Measurements from ENCODE around the gene KDM4B. TPM values are rescaled to one million over a fixed set of nuclear protein-coding genes. Genes with fewer than 3 reads are reported as not detected.

KDM4B gene
- total RNA-seq, 1 experiment from 2014 or later, result 35.9 TPM

GRCh38 chr19:5070930-5071329, 102.0 kb downstream of the KDM4B start:
- no peaks in the 10 kb centered on the region for H3K79me2 ChIP-seq (ENCODE audit: insufficient read depth, low read length)
- BruUV-seq (replicated peaks), result no TSS peak
- CTCF ChIA-PET, result no interaction called here
- no peaks in the 10 kb centered on the region for H3K9me3 ChIP-seq (ENCODE audit: control insufficient read depth in 1 of 2, insufficient read depth in 1 of 2, low read depth in 1 of 2, low read length in 2 of 2)
- H3K4me2 ChIP-seq (ENCODE audit: low read length), result no peak overlapping the region
- H3K27ac ChIP-seq (ENCODE audit: low read depth, low read length), result no peak overlapping the region
- no peaks in the 10 kb centered on the region for H4K20me1 ChIP-seq (ENCODE audit: insufficient read depth)
- H3K4me1 ChIP-seq (ENCODE audit: control insufficient read depth in 1 of 2, insufficient read depth in 2 of 2, low read length in 2 of 2), result no peaks in the 10 kb centered on the region
- ATAC-seq (no peak), DNase-seq (ENCODE audit: low read depth, low spot score) (no peak)
- H3K36me3 ChIP-seq (ENCODE audit: control insufficient read depth in 1 of 2, insufficient read depth in 2 of 2, low read length in 2 of 2), result peaks cover 0 to 4% of the 10 kb centered on the region in 2 experiments; a peak in 1 of 4 replicates
- no peaks in the 10 kb centered on the region for H3K9me2 ChIP-seq (ENCODE audit: insufficient read depth)
- H3K9ac ChIP-seq (ENCODE audit: low read length), result no peak overlapping the region
- H2AFZ ChIP-seq (ENCODE audit: low read depth, low read length, poor library complexity, severe bottlenecking), result no peak overlapping the region
- TF ChIP-seq MAX (IDR thresholded peaks at IDR 0.05), result no peak
- TF ChIP-seq RAD21 (IDR thresholded peaks at IDR 0.05; ENCODE audit: low read depth), result no peak
- no peak for TF ChIP-seq SIN3A (IDR thresholded peaks at IDR 0.05; ENCODE audit: low read depth)
- no peak for TF ChIP-seq ATF3 (IDR thresholded peaks at IDR 0.05)
- TF ChIP-seq SP1 (IDR thresholded peaks at IDR 0.05; ENCODE audit: low read depth), result no peak
- TF ChIP-seq POLR2A (IDR thresholded peaks at IDR 0.05; ENCODE audit: borderline replicate concordance, extremely low read depth, insufficient read depth, insufficient read length), result no peak
- no peak for TF ChIP-seq ELF1 (IDR thresholded peaks at IDR 0.05; ENCODE audit: borderline replicate concordance, low read depth)
- TF ChIP-seq JUND (IDR thresholded peaks at IDR 0.05), result no peak
- no peak for TF ChIP-seq CBX3 (IDR thresholded peaks at IDR 0.05; ENCODE audit: low read depth)
- TF ChIP-seq YY1 (IDR thresholded peaks at IDR 0.05; ENCODE audit: extremely low read depth, insufficient replicate concordance, low read depth, low read length), result no peak
- TF ChIP-seq TCF7L2 (IDR thresholded peaks at IDR 0.05; ENCODE audit: borderline replicate concordance, extremely low read depth, insufficient read depth, insufficient read length), result no peak
- no peak for TF ChIP-seq ZFX (IDR thresholded peaks at IDR 0.05)
- TF ChIP-seq, protein P1, sequence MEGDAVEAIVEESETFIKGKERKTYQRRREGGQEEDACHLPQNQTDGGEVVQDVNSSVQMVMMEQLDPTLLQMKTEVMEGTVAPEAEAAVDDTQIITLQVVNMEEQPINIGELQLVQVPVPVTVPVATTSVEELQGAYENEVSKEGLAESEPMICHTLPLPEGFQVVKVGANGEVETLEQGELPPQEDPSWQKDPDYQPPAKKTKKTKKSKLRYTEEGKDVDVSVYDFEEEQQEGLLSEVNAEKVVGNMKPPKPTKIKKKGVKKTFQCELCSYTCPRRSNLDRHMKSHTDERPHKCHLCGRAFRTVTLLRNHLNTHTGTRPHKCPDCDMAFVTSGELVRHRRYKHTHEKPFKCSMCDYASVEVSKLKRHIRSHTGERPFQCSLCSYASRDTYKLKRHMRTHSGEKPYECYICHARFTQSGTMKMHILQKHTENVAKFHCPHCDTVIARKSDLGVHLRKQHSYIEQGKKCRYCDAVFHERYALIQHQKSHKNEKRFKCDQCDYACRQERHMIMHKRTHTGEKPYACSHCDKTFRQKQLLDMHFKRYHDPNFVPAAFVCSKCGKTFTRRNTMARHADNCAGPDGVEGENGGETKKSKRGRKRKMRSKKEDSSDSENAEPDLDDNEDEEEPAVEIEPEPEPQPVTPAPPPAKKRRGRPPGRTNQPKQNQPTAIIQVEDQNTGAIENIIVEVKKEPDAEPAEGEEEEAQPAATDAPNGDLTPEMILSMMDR (IDR thresholded peaks at IDR 0.05 in 2 of 3, conservative IDR thresholded peaks at IDR 0.05 in 1 of 3; ENCODE audit: borderline replicate concordance in 1 of 3, insufficient read depth in 1 of 3, low read depth in 2 of 3, low read length in 2 of 3), result no peak
- no peak for TF ChIP-seq CEBPB (IDR thresholded peaks at IDR 0.05; ENCODE audit: low read depth)
- TF ChIP-seq POLR2AphosphoS5 (IDR thresholded peaks at IDR 0.05; ENCODE audit: low read depth, low read length), result no peak
- TF ChIP-seq, protein P2, sequence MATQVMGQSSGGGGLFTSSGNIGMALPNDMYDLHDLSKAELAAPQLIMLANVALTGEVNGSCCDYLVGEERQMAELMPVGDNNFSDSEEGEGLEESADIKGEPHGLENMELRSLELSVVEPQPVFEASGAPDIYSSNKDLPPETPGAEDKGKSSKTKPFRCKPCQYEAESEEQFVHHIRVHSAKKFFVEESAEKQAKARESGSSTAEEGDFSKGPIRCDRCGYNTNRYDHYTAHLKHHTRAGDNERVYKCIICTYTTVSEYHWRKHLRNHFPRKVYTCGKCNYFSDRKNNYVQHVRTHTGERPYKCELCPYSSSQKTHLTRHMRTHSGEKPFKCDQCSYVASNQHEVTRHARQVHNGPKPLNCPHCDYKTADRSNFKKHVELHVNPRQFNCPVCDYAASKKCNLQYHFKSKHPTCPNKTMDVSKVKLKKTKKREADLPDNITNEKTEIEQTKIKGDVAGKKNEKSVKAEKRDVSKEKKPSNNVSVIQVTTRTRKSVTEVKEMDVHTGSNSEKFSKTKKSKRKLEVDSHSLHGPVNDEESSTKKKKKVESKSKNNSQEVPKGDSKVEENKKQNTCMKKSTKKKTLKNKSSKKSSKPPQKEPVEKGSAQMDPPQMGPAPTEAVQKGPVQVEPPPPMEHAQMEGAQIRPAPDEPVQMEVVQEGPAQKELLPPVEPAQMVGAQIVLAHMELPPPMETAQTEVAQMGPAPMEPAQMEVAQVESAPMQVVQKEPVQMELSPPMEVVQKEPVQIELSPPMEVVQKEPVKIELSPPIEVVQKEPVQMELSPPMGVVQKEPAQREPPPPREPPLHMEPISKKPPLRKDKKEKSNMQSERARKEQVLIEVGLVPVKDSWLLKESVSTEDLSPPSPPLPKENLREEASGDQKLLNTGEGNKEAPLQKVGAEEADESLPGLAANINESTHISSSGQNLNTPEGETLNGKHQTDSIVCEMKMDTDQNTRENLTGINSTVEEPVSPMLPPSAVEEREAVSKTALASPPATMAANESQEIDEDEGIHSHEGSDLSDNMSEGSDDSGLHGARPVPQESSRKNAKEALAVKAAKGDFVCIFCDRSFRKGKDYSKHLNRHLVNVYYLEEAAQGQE (IDR thresholded peaks at IDR 0.05; ENCODE audit: low read depth), result no peak
- TF ChIP-seq ZBTB33 (IDR thresholded peaks at IDR 0.05; ENCODE audit: extremely low read depth, insufficient replicate concordance, low read length), result no peak
- no peak overlapping the region for H3K4me3 ChIP-seq (replicated peaks in 1 of 2; ENCODE audit: low read depth in 1 of 2, low read length in 2 of 2)
- POLR2A ChIA-PET, result no interaction called here
- RAD21 ChIA-PET (ENCODE audit: low non-redundant PET in 1 of 2, low total read pairs in 2 of 2, uncharacterized antibody in 2 of 2, unreplicated experiment in 2 of 2), result no interaction called here
- intact Hi-C loops (cut with micrococcal nuclease), result no loop called here
- no peaks in the 10 kb centered on the region for H3K27me3 ChIP-seq (ENCODE audit: insufficient read depth, low read length)

Data from HCT116 (cell line).